GM21786 (cell line): ENCODE measurements around the gene HCN3.
A peak's percentile ranks its signal among the peaks of the same experiment; 100 is the strongest.

ENCODE experiments used
- ATAC-seq: cut with Tn5 transposase; IDR thresholded peaks from one replicate; pipeline ENCODE4 v1.9.1; 2021; ENCODE audit not compliant: unreplicated experiment

HCN3 gene

GRCh38 chr1:155308493-155309422 lies 31.5 kb downstream of the HCN3 start, which contains the start of gene FDPS:
TSS of gene FDPS (plus strand) at chr1:155308866. CDS start at chr1:155309790, 924 bp downstream.
- ATAC-seq = peak; percentile 96

- no peak for ATAC-seq
Observed at GRCh38 chr1:155309423-155310021, 32.3 kb downstream of the HCN3 start.

GRCh38 chr1:155313261-155313660 lies 36.0 kb downstream of the HCN3 start:
- ATAC-seq = no peak

- no peak for ATAC-seq
Observed at GRCh38 chr1:155316922-155317321, 39.7 kb downstream of the HCN3 start.

GRCh38 chr1:155318082-155318481 lies 40.8 kb downstream of the HCN3 start:
- ATAC-seq = no peak

- ATAC-seq = no peak
Observed at GRCh38 chr1:155319536-155319935, 42.3 kb downstream of the HCN3 start.

GRCh38 chr1:155320252-155320651 lies 43.0 kb downstream of the HCN3 start:
- no peak for ATAC-seq

GRCh38 chr1:155320661-155321617 lies 43.7 kb downstream of the HCN3 start, which contains the start of gene RUSC1:
TSS of gene RUSC1 (plus strand) at chr1:155320894. CDS start at chr1:155321774, 880 bp downstream.
- no peak for ATAC-seq

- ATAC-seq = no peak
Observed at GRCh38 chr1:155321639-155322503, 44.6 kb downstream of the HCN3 start.

GRCh38 chr1:155322571-155322952 lies 45.3 kb downstream of the HCN3 start:
- no peak for ATAC-seq

GRCh38 chr1:155322953-155323728 lies 45.9 kb downstream of the HCN3 start:
- ATAC-seq = peak; percentile 38

GRCh38 chr1:155323729-155324036 lies 46.4 kb downstream of the HCN3 start:
- ATAC-seq = peak; percentile 35

GRCh38 chr1:155324037-155324716 lies 46.9 kb downstream of the HCN3 start:
- ATAC-seq = peak; percentile 65

GRCh38 chr1:155324717-155325602 lies 47.7 kb downstream of the HCN3 start:
- no peak for ATAC-seq

- no peak for ATAC-seq
Observed at GRCh38 chr1:155325603-155325893, 48.3 kb downstream of the HCN3 start.

- no peak for ATAC-seq
Observed at GRCh38 chr1:155326020-155326526, 48.8 kb downstream of the HCN3 start.

GRCh38 chr1:155326631-155327037 lies 49.4 kb downstream of the HCN3 start:
- ATAC-seq = no peak

- no peak for ATAC-seq
Observed at GRCh38 chr1:155327981-155328380, 50.7 kb downstream of the HCN3 start.
